SJSA1 (cell line): ENCODE results near the gene KCNQ1. TPM values are rescaled to one million over a fixed set of nuclear protein-coding genes. Genes with fewer than 3 reads are reported as not detected.

Source experiments
- DNase-seq, 2 experiments: peaks; one replicate each; pipeline ENCODE4 v3.0.0-alpha.2; 2015 to 2020; ENCODE audit warnings: low spot score in 2 of 2, low read depth in 1 of 2
- H3K27ac ChIP-seq: fragments of 250-450 bp; sonication (Bioruptor Pico); 2 replicates; pipeline ENCODE4 v1.5.1; 2020; ENCODE audit warnings: mild to moderate bottlenecking, moderate library complexity
- H3K27me3 ChIP-seq: fragments of 250-450 bp; sonication (Bioruptor Pico); replicated peaks from 2 replicates; pipeline ENCODE4 v1.5.1; 2020; ENCODE audit warnings: mild to moderate bottlenecking, moderate library complexity
- H3K36me3 ChIP-seq: fragments of 250-450 bp; sonication (Bioruptor Pico); 2 replicates; pipeline ENCODE4 v1.5.1; 2020; ENCODE audit warnings: mild to moderate bottlenecking
- H3K4me1 ChIP-seq: fragments of 250-450 bp; sonication (Bioruptor Pico); replicated peaks from 2 replicates; pipeline ENCODE4 v1.6.1; 2021; ENCODE audit warnings: mild to moderate bottlenecking
- H3K4me3 ChIP-seq: fragments of 250-450 bp; sonication (Bioruptor Pico); 2 replicates; pipeline ENCODE4 v1.5.1; 2020; ENCODE audit warnings: mild to moderate bottlenecking
- H3K9me3 ChIP-seq: fragments of 250-450 bp; sonication (Bioruptor Pico); replicated peaks from 2 replicates; pipeline ENCODE4 v1.5.1; 2020; ENCODE audit warnings: mild to moderate bottlenecking
- total RNA-seq: library from RNA; depleted of rRNA; stranded (reverse); fragments of >200 nt; shearing (Covaris generic); gene quantifications from 2 replicates; pipeline ENCODE4 v1.2.3, GENCODE V29; 2014

Gene KCNQ1
- total RNA-seq, 1 experiment from 2014 or later = not detected

GRCh38 chr11:2566223-2567025 is 121.6 kb downstream of the KCNQ1 start:
- Histone ChIP-seq H3K27ac (no peak overlapping the region), H3K36me3 (no peaks in the 10 kb centered on the region), H3K9me3 (0 out of 2 replicates have a peak, but pooled peaks cover 5% of the 10 kb centered on the region), H3K4me3 (no peak overlapping the region), H3K4me1 (no peaks in the 10 kb centered on the region), H3K27me3 (peaks cover 14% of the 10 kb centered on the region; the same call in 1 of the 2 replicates)
- DNase-seq = no peak

GRCh38 chr11:2567026-2567671 is 122.3 kb downstream of the KCNQ1 start:
- no peak overlapping the region for H3K4me3 ChIP-seq
- H3K4me1 ChIP-seq = no peaks in the 10 kb centered on the region
- peaks cover 7% of the 10 kb centered on the region; the same call in 1 of the 2 replicates for H3K9me3 ChIP-seq
- H3K27me3 ChIP-seq = peaks cover 14% of the 10 kb centered on the region; the same call in 1 of the 2 replicates
- no peak overlapping the region for H3K27ac ChIP-seq
- H3K36me3 ChIP-seq = no peaks in the 10 kb centered on the region
- DNase-seq = no peak

- peaks cover 4% of the 10 kb centered on the region; the same call in 1 of the 2 replicates for H3K27me3 ChIP-seq
- no peak for DNase-seq
Observed at GRCh38 chr11:2569321-2569721, 124.5 kb downstream of the KCNQ1 start.

GRCh38 chr11:2569731-2570210 is 125.0 kb downstream of the KCNQ1 start:
- Histone ChIP-seq H3K4me3 (no peak overlapping the region), H3K27ac (no peak overlapping the region), H3K4me1 (no peaks in the 10 kb centered on the region), H3K27me3 (peaks cover 3% of the 10 kb centered on the region; the same call in 1 of the 2 replicates), H3K36me3 (no peaks in the 10 kb centered on the region), H3K9me3 (peaks cover 11% of the 10 kb centered on the region; the same call in 1 of the 2 replicates)
- DNase-seq = no peak

More at GRCh38 chr11:2569321-2569721, 124.5 kb downstream of the KCNQ1 start:
- no peaks in the 10 kb centered on the region for H3K4me1 ChIP-seq
- peaks cover 11% of the 10 kb centered on the region; the same call in 1 of the 2 replicates for H3K9me3 ChIP-seq
- H3K36me3 ChIP-seq = no peaks in the 10 kb centered on the region
- no peak overlapping the region for H3K4me3 ChIP-seq
- no peak overlapping the region for H3K27ac ChIP-seq

- H3K27ac ChIP-seq = no peak overlapping the region
- H3K9me3 ChIP-seq = peaks cover 11% of the 10 kb centered on the region; the same call in 1 of the 2 replicates
- no peaks in the 10 kb centered on the region for H3K36me3 ChIP-seq
- H3K4me1 ChIP-seq = no peaks in the 10 kb centered on the region
- no peaks in the 10 kb centered on the region; the same call in 1 of the 2 replicates for H3K27me3 ChIP-seq
- H3K4me3 ChIP-seq = no peak overlapping the region
- no peak for DNase-seq
Observed at GRCh38 chr11:2570211-2570811, 125.5 kb downstream of the KCNQ1 start.

- Histone ChIP-seq H3K27me3 (no peaks in the 10 kb centered on the region; the same call in 1 of the 2 replicates), H3K9me3 (peaks cover 11% of the 10 kb centered on the region; the same call in 1 of the 2 replicates), H3K4me3 (no peak overlapping the region), H3K36me3 (no peaks in the 10 kb centered on the region), H3K4me1 (no peaks in the 10 kb centered on the region), H3K27ac (no peak overlapping the region)
- no peak for DNase-seq
Observed at GRCh38 chr11:2570841-2571597, 126.2 kb downstream of the KCNQ1 start.

GRCh38 chr11:2571598-2572281 is 126.9 kb downstream of the KCNQ1 start:
- no peak overlapping the region for H3K4me3 ChIP-seq
- no peaks in the 10 kb centered on the region for H3K4me1 ChIP-seq
- no peak overlapping the region for H3K27ac ChIP-seq
- no peaks in the 10 kb centered on the region; the same call in 1 of the 2 replicates for H3K27me3 ChIP-seq
- peaks cover 11% of the 10 kb centered on the region; the same call in 1 of the 2 replicates for H3K9me3 ChIP-seq
- no peaks in the 10 kb centered on the region for H3K36me3 ChIP-seq
- DNase-seq = no peak

GRCh38 chr11:2572491-2573239 is 127.9 kb downstream of the KCNQ1 start:
- H3K27me3 ChIP-seq = no peaks in the 10 kb centered on the region; the same call in 1 of the 2 replicates

GRCh38 chr11:2573240-2574042 is 128.6 kb downstream of the KCNQ1 start:
- Histone ChIP-seq H3K27ac (no peak overlapping the region), H3K9me3 (peaks cover 13% of the 10 kb centered on the region; the same call in 1 of the 2 replicates), H3K36me3 (no peaks in the 10 kb centered on the region), H3K4me1 (peaks cover 14% of the 10 kb centered on the region), H3K27me3 (no peaks in the 10 kb centered on the region; the same call in 1 of the 2 replicates), H3K4me3 (no peak overlapping the region)
- no peak for DNase-seq

More at GRCh38 chr11:2572491-2573239, 127.9 kb downstream of the KCNQ1 start:
- Histone ChIP-seq H3K36me3 (no peaks in the 10 kb centered on the region), H3K4me1 (peaks cover 7% of the 10 kb centered on the region), H3K4me3 (no peak overlapping the region), H3K9me3 (peaks cover 11% of the 10 kb centered on the region; the same call in 1 of the 2 replicates), H3K27ac (no peak overlapping the region)
- no peak for DNase-seq

GRCh38 chr11:2574043-2574552 is 129.3 kb downstream of the KCNQ1 start:
- no peaks in the 10 kb centered on the region; the same call in 1 of the 2 replicates for H3K27me3 ChIP-seq
- H3K4me3 ChIP-seq = no peak overlapping the region
- peaks cover 20% of the 10 kb centered on the region for H3K4me1 ChIP-seq
- H3K27ac ChIP-seq = no peak overlapping the region
- no peak for DNase-seq
- peaks cover 13% of the 10 kb centered on the region; the same call in 1 of the 2 replicates for H3K9me3 ChIP-seq
- no peaks in the 10 kb centered on the region for H3K36me3 ChIP-seq
